Fibroblast of lung (primary cell): ENCODE results near the gene LTBP1.

ENCODE experiments used
- CTCF ChIP-seq, 2 donors: IDR thresholded peaks in 1 of 2; conservative IDR thresholded peaks in 1 of 2; 1 replicate in 1 of 2; 2 replicates in 1 of 2; pipeline ENCODE4 v1.5.1; 2011 to 2012; ENCODE audit warnings: low read length in 2 of 2, control low read depth in 1 of 2, inconsistent platforms in 1 of 2, low read depth in 1 of 2, mild to moderate bottlenecking in 1 of 2
- EZH2 ChIP-seq: IDR thresholded peaks from 2 replicates; pipeline ENCODE4 v1.5.1; 2012; ENCODE audit warnings: low read length, control low read depth, mild to moderate bottlenecking; ENCODE audit errors: missing control alignments

DNA sequence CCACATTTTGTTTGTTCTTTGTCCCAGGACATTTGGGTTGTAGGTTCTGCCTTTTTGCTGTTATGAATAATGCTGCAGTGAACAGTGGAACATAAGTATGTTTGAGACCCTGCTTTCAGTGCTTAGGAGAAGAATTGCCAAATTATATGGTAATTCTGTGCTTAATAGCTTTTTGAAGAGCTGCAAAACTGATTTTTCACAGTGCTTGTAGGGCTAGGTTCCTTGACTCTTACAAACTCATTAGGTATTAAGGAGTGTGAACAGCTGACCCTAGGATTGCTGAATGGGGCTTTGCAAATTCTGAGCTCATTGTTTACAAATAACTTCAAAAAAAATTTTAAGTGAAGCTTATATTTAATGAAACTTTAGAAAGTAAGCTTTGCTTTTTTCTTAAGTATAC lies 154.2 kb downstream of the LTBP1 start:
- TF ChIP-seq CTCF (conservative IDR thresholded peaks at IDR 0.05 in 1 of 2, IDR thresholded peaks at IDR 0.05 in 1 of 2; ENCODE audit: low read depth in 1 of 2, low read length in 2 of 2) (no peak), EZH2 (no peak)
